Ishikawa (cell line): Measurements from ENCODE around the gene KRT31.

Experiments
- CEBPB ChIP-seq: IDR thresholded peaks from 2 replicates; pipeline ENCODE4 v1.6.1; 2012
- CREB1 ChIP-seq: IDR thresholded peaks from 2 replicates; pipeline ENCODE4 v1.6.1; 2012; ENCODE audit warnings: low read depth
- EGR1 ChIP-seq: IDR thresholded peaks from 2 replicates; pipeline ENCODE4 v1.6.1; 2012
- EP300 ChIP-seq: IDR thresholded peaks from 2 replicates; pipeline ENCODE4 v1.6.1; 2012; ENCODE audit warnings: borderline replicate concordance
- FOXM1 ChIP-seq: IDR thresholded peaks from 2 replicates; pipeline ENCODE4 v1.6.1; 2012; ENCODE audit warnings: low read depth, borderline replicate concordance
- MAX ChIP-seq: IDR thresholded peaks from 2 replicates; pipeline ENCODE4 v1.6.1; 2012
- NFIC ChIP-seq: IDR thresholded peaks from 2 replicates; pipeline ENCODE4 v1.6.1; 2012
- RAD21 ChIP-seq: IDR thresholded peaks from 2 replicates; pipeline ENCODE4 v1.6.1; 2012; ENCODE audit warnings: low read depth
- REST ChIP-seq: IDR thresholded peaks from 2 replicates; pipeline ENCODE4 v1.6.1; 2012; ENCODE audit warnings: low read depth, mild to moderate bottlenecking
- TAF1 ChIP-seq: IDR thresholded peaks from 2 replicates; pipeline ENCODE4 v1.6.1; 2012; ENCODE audit warnings: low read depth, mild to moderate bottlenecking
- TCF12 ChIP-seq: IDR thresholded peaks from 2 replicates; pipeline ENCODE4 v1.6.1; 2012; ENCODE audit warnings: low read depth
- TEAD4 ChIP-seq: IDR thresholded peaks from 2 replicates; pipeline ENCODE4 v1.6.1; 2012
- USF1 ChIP-seq: IDR thresholded peaks from 2 replicates; pipeline ENCODE4 v1.6.1; 2012
- YY1 ChIP-seq: IDR thresholded peaks from 2 replicates; pipeline ENCODE4 v1.6.1; 2012; ENCODE audit warnings: low read depth
- ZBTB7A ChIP-seq: IDR thresholded peaks from 2 replicates; pipeline ENCODE4 v1.6.1; 2012; ENCODE audit warnings: low read depth

Gene KRT31

GRCh38 chr17:41407226-41407625, 9.8 kb upstream of the KRT31 start:
- TF ChIP-seq REST: no peak
- no peak for TF ChIP-seq USF1
- TF ChIP-seq ZBTB7A: no peak
- no peak for TF ChIP-seq FOXM1
- TF ChIP-seq CREB1: no peak
- no peak for TF ChIP-seq TEAD4

- TF ChIP-seq EGR1: no peak
- TF ChIP-seq ZBTB7A: no peak
- TF ChIP-seq EP300: no peak
- no peak for TF ChIP-seq USF1
- TF ChIP-seq CEBPB: no peak
- TF ChIP-seq YY1: no peak
- peak; percentile 38 for TF ChIP-seq RAD21
These were observed 8.8 kb upstream of the KRT31 start for GRCh38 chr17:41406205-41406604.

GRCh38 chr17:41404024-41404671, 6.7 kb upstream of the KRT31 start:
- TF ChIP-seq TEAD4: no peak

- TF ChIP-seq USF1 (no peak), CEBPB (no peak)
These were observed 6.1 kb upstream of the KRT31 start for GRCh38 chr17:41403404-41404023.

- TF ChIP-seq FOXM1 (no peak), USF1 (no peak), YY1 (no peak), MAX (no peak), EP300 (no peak), REST (no peak), NFIC (no peak), CREB1 (no peak), RAD21 (no peak), ZBTB7A (no peak), TEAD4 (no peak), TCF12 (no peak), TAF1 (no peak), CEBPB (no peak), EGR1 (no peak)
These were observed 4.8 kb upstream of the KRT31 start for GRCh38 chr17:41402161-41402560.

GRCh38 chr17:41396340-41396739, 1.1 kb downstream of the KRT31 start:
- TF ChIP-seq FOXM1 (no peak), USF1 (no peak), TEAD4 (no peak), ZBTB7A (no peak), MAX (no peak), RAD21 (no peak), TAF1 (no peak), REST (no peak), CREB1 (no peak), CEBPB (no peak)
